ENCODE data around the gene MORC4.

DNA sequence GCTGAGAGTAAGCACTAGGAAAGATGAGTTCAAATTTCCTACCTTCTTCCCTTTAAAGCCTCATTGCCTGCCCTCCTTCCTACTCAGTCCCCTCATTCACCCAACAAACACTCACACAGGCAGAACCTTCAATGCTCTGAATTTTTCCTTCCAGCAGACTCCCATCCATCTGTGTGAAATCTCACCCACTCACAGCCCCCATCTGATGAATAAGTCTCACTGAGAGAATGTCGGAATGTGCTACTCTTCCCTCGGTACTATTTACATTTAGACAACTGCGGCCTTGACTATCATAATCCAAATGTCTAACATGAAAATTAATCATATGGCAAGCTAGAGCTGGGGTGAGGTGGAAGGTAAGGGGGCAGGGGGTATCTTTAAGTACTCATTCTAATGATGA, 60.4 kb downstream of the MORC4 start:
- TF ChIP-seq, protein P1, sequence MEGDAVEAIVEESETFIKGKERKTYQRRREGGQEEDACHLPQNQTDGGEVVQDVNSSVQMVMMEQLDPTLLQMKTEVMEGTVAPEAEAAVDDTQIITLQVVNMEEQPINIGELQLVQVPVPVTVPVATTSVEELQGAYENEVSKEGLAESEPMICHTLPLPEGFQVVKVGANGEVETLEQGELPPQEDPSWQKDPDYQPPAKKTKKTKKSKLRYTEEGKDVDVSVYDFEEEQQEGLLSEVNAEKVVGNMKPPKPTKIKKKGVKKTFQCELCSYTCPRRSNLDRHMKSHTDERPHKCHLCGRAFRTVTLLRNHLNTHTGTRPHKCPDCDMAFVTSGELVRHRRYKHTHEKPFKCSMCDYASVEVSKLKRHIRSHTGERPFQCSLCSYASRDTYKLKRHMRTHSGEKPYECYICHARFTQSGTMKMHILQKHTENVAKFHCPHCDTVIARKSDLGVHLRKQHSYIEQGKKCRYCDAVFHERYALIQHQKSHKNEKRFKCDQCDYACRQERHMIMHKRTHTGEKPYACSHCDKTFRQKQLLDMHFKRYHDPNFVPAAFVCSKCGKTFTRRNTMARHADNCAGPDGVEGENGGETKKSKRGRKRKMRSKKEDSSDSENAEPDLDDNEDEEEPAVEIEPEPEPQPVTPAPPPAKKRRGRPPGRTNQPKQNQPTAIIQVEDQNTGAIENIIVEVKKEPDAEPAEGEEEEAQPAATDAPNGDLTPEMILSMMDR (IDR thresholded peaks at IDR 0.05; ENCODE audit: insufficient read depth, low read depth, low read length), result no peak
- TF ChIP-seq EZH2 (IDR thresholded peaks at IDR 0.05; ENCODE audit: insufficient read depth, low read length), result no peak
